ENCODE results near the gene MRPL22. TPM values are rescaled to one million over a fixed set of nuclear protein-coding genes. Genes with fewer than 3 reads are reported as not detected.
A peak's percentile ranks its signal among the peaks of the same experiment; 100 is the strongest.
"Not testable (repeated sequence)": the region's sequence is repeated elsewhere in the genome, so short reads cannot be mapped to it uniquely, and the experiment has no call there.

The MRPL22 gene
- polyA plus RNA-seq, 1 of the 3 experiments (the other 2 are of a cell fraction) = 50.7 TPM

DNA sequence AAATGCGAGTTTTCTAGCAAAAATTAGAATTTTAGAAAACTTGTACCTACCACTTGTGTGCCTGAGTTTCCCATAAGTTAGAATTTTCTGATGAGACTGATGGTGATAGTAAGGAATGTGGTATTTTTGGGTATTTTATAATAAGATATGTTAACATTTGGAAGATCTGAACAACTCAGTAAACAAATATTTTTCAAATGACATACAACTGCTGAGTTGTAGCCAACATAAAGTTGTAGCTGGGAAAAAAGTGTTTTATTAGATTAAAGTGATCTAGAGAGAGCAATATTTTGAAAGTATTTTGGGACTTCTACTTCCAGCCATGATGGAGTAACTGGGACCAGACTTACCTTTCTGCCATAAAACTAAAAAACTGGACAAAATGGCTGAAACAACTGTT, 40.8 kb upstream of the MRPL22 start (continued):
- TF ChIP-seq, protein P1, sequence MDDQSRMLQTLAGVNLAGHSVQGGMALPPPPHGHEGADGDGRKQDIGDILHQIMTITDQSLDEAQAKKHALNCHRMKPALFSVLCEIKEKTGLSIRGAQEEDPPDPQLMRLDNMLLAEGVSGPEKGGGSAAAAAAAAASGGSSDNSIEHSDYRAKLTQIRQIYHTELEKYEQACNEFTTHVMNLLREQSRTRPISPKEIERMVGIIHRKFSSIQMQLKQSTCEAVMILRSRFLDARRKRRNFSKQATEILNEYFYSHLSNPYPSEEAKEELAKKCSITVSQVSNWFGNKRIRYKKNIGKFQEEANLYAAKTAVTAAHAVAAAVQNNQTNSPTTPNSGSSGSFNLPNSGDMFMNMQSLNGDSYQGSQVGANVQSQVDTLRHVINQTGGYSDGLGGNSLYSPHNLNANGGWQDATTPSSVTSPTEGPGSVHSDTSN (IDR thresholded peaks at IDR 0.05) = no peak
- no peak for TF ChIP-seq NRF1 (IDR thresholded peaks at IDR 0.05; ENCODE audit: low read depth, low read length)
- no peak for TF ChIP-seq IRF3 (IDR thresholded peaks at IDR 0.05; ENCODE audit: low read depth, low read length)
- TF ChIP-seq EZH2phosphoT487 (IDR thresholded peaks at IDR 0.05; ENCODE audit: borderline replicate concordance, low read depth) = no peak
- TF ChIP-seq POLR2AphosphoS5 (IDR thresholded peaks at IDR 0.05; ENCODE audit: low read depth, low read length) = no peak

DNA sequence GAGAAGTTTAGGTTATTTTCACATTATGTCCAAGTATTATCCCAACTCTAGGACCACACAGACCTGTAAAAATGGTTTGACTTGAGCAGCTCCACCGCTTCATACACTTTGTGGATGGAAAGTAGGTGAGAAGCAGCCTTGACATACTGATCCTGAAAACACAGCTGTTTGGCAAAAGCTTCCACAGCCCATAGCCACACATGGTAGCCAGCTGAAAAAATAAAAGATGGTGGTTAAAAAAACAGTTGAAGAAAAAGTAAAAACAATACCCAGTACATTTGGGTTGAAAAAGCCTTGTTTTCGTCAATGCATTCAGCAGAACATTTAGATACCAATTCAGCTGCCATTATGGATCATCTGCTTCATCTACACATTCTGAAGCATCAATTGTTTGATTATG, 39.6 kb upstream of the MRPL22 start:
- Histone ChIP-seq H3K79me2 (ENCODE audit: insufficient read depth) (no peaks in the 10 kb centered on the region; the same call in 1 of the 2 replicates), H3K36me3 (replicated peaks in 1 of 2; ENCODE audit: control insufficient read depth in 1 of 2, insufficient read depth in 2 of 2, low read length in 1 of 2) (peaks cover 79 to 84% of the 10 kb centered on the region in 2 experiments), H3K4me3 (ENCODE audit: low read depth in 2 of 2, low read length in 1 of 2) (no peak overlapping the region), H3K9ac (no peak overlapping the region), H3K9me3 (no peaks in the 10 kb centered on the region), H3K27ac (ENCODE audit: low read depth in 2 of 2, low read length in 1 of 2) (no peak overlapping the region), H2AFZ (ENCODE audit: low read depth) (no peak overlapping the region), H3K4me1 (ENCODE audit: control insufficient read depth in 1 of 2, insufficient read depth in 2 of 2, low read depth in 1 of 2, low read length in 1 of 2) (no peaks in the 10 kb centered on the region), H3K4me2 (no peak overlapping the region), H3F3A (replicated peaks; ENCODE audit: insufficient read depth) (no peaks in the 10 kb centered on the region), H3K9me2 (no peaks in the 10 kb centered on the region), H3K27me3 (ENCODE audit: insufficient read depth) (no peaks in the 10 kb centered on the region), H4K20me1 (ENCODE audit: insufficient read depth) (no peaks in the 10 kb centered on the region)
- CTCF ChIA-PET = interaction anchor here (3.7 kb wide), 1 partner anchor 251 kb away, joined by 14 read pairs; no protein-coding TSS in a partner anchor
- WGBS (ENCODE audit: low lambda C conversion rate) = 98% methylated on average over 2 of the region's 2 CpGs
- POLR2A ChIA-PET = no interaction called here
- no peak for DNase-seq
- TF ChIP-seq TCF12 (IDR thresholded peaks at IDR 0.05) = peak; percentile 26
- TF ChIP-seq TAF1 (IDR thresholded peaks at IDR 0.05; ENCODE audit: borderline replicate concordance, low read depth, low read length) = no peak
- no peak for TF ChIP-seq NFIC (IDR thresholded peaks at IDR 0.05; ENCODE audit: borderline replicate concordance)

- no peaks in the 10 kb centered on the region for H3K9me2 ChIP-seq
- ChIA-PET POLR2A (no interaction called here), CTCF (interaction anchor here (1.1 to 3.7 kb wide), 2 partner anchors 251 to 480 kb away, joined by 3 to 14 read pairs; no protein-coding TSS in a partner anchor)
- H3K27me3 ChIP-seq (ENCODE audit: insufficient read depth) = no peaks in the 10 kb centered on the region
- no peak overlapping the region for H2AFZ ChIP-seq (ENCODE audit: low read depth)
- no peaks in the 10 kb centered on the region; the same call in 1 of the 2 replicates for H3K79me2 ChIP-seq (ENCODE audit: insufficient read depth)
- no peak for TF ChIP-seq NFIC (IDR thresholded peaks at IDR 0.05; ENCODE audit: borderline replicate concordance)
- no peak for TF ChIP-seq EP300 (IDR thresholded peaks at IDR 0.05; ENCODE audit: borderline replicate concordance in 1 of 2, low read depth in 1 of 2, low read length in 1 of 2)
- no peak for TF ChIP-seq FOXM1 (IDR thresholded peaks at IDR 0.05; ENCODE audit: low read depth)
- no peak for TF ChIP-seq FOXJ3 (CRISPR knock-in tag; IDR thresholded peaks at IDR 0.05)
- no peak for TF ChIP-seq FOSL2 (IDR thresholded peaks at IDR 0.05; ENCODE audit: borderline replicate concordance, low read depth)
- TF ChIP-seq, protein P1 (IDR thresholded peaks at IDR 0.05) = no peak
- TF ChIP-seq MAX (IDR thresholded peaks at IDR 0.05; ENCODE audit: low read depth) = no peak
- no peak for TF ChIP-seq RAD21 (IDR thresholded peaks at IDR 0.05; ENCODE audit: low read length)
- TF ChIP-seq CHD2 (IDR thresholded peaks at IDR 0.05; ENCODE audit: low read length, partially characterized antibody) = no peak
- no peak for TF ChIP-seq TCF12 (IDR thresholded peaks at IDR 0.05)
- no peak for TF ChIP-seq CTCF (IDR thresholded peaks at IDR 0.05)
- WGBS (ENCODE audit: low lambda C conversion rate) = 97% methylated on average over 6 of the region's 6 CpGs
- no peak overlapping the region for H3K27ac ChIP-seq (ENCODE audit: low read depth in 2 of 2, low read length in 1 of 2)
- no peaks in the 10 kb centered on the region for H3K9me3 ChIP-seq
- H3K9ac ChIP-seq = no peak overlapping the region
- H3K4me2 ChIP-seq = no peak overlapping the region
- no peaks in the 10 kb centered on the region for H3K4me1 ChIP-seq (ENCODE audit: control insufficient read depth in 1 of 2, insufficient read depth in 2 of 2, low read depth in 1 of 2, low read length in 1 of 2)
- no peak for DNase-seq
- no peaks in the 10 kb centered on the region for H4K20me1 ChIP-seq (ENCODE audit: insufficient read depth)
- H3F3A ChIP-seq (replicated peaks; ENCODE audit: insufficient read depth) = no peaks in the 10 kb centered on the region
- peaks cover 79 to 81% of the 10 kb centered on the region in 2 experiments for H3K36me3 ChIP-seq (replicated peaks in 1 of 2; ENCODE audit: control insufficient read depth in 1 of 2, insufficient read depth in 2 of 2, low read length in 1 of 2)
- no peak overlapping the region for H3K4me3 ChIP-seq (ENCODE audit: low read depth in 2 of 2, low read length in 1 of 2)
These were observed 39.0 kb upstream of the MRPL22 start for GRCh38 chr5:154901913-154902312.

DNA sequence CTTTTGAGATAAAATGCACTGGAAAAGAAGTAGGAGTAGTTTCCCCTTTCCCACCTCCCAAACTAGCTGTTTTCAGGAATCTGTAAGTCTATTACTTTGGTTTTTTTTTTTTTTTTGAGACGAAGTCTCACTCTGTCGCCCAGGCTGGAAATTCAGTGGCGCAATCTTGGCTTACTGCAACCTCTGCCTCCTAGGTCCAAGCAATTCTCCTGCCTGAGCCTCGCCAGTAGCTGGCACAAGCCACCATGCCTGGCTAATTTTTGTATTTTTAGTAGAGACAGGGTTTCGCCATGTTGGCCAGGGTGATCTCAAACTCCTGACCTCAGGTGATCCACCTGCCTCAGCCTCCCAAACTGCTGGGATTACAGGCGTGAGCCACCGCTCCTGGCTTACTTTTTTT, 35.3 kb upstream of the MRPL22 start:
- H3F3A ChIP-seq (replicated peaks; ENCODE audit: insufficient read depth); H3K27me3 ChIP-seq (ENCODE audit: insufficient read depth); H3K4me2 ChIP-seq; H2AFZ ChIP-seq (ENCODE audit: low read depth); H3K27ac ChIP-seq (ENCODE audit: low read depth in 2 of 2, low read length in 1 of 2); CTCF ChIA-PET; POLR2A ChIA-PET; H3K4me1 ChIP-seq (ENCODE audit: control insufficient read depth in 1 of 2, insufficient read depth in 2 of 2, low read depth in 1 of 2, low read length in 1 of 2); H3K9ac ChIP-seq; H4K20me1 ChIP-seq (ENCODE audit: insufficient read depth); H3K79me2 ChIP-seq (ENCODE audit: insufficient read depth); H3K9me3 ChIP-seq; DNase-seq; H3K9me2 ChIP-seq; H3K4me3 ChIP-seq (ENCODE audit: low read depth in 2 of 2, low read length in 1 of 2): not testable (repeated sequence)
- WGBS (ENCODE audit: low lambda C conversion rate) = 96% methylated on average over 7 of the region's 7 CpGs
- peaks cover 58 to 64% of the 10 kb centered on the region in 2 experiments for H3K36me3 ChIP-seq (replicated peaks in 1 of 2; ENCODE audit: control insufficient read depth in 1 of 2, insufficient read depth in 2 of 2, low read length in 1 of 2)
